ENCODE results near the gene USP2.

USP2 gene

GRCh38 chr11:119314726-119315125 is 66.8 kb downstream of the USP2 start:
- peaks cover 39 to 45% of the 10 kb centered on the region in 2 donors for H3K36me3 ChIP-seq (ENCODE audit: control insufficient read depth in 2 of 2, insufficient read depth in 2 of 2, low read length in 2 of 2)
- peaks cover 2 to 4% of the 10 kb centered on the region in 2 donors for H3K27me3 ChIP-seq (ENCODE audit: control insufficient read depth in 1 of 2, insufficient read depth in 2 of 2, low read length in 2 of 2)
- peak overlapping the region; percentile 97 for H3K27ac ChIP-seq (ENCODE audit: low read length)
- peak overlapping the region; percentile 67 to 86 for H3K4me3 ChIP-seq (ENCODE audit: low read length in 2 of 2)
- no peaks in the 10 kb centered on the region for H3K9me3 ChIP-seq (ENCODE audit: control insufficient read depth in 2 of 2, low read length in 2 of 2)
- peak overlapping the region; percentile 95 to 96 for H3K9ac ChIP-seq (ENCODE audit: low read length in 2 of 2)
- H3K4me1 ChIP-seq (ENCODE audit: control insufficient read depth, insufficient read depth, low read length) = peaks cover 67% of the 10 kb centered on the region

DNA sequence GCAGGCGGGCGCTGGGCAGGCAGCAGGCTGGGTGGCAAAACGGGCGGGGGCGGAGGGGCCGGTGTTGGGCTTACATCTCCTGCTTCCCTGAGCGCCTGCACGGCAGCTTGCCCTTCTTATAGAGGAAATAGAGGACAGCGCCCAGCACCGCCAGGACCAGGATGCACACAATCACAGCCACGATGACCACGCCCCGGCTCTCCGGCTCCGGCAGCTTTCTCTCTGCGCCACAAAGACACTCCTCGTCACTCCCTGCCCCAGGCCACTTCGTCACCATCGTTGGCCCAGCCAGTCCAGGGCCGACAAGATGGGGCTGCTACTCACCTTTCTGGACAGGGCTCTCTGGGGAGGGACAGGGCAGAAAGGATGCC is 70.8 kb downstream of the USP2 start:
- Histone ChIP-seq H3K27me3 (ENCODE audit: control insufficient read depth in 1 of 2, insufficient read depth in 2 of 2, low read length in 2 of 2) (peaks cover 2 to 4% of the 10 kb centered on the region in 2 donors), H3K27ac (ENCODE audit: low read length) (peak overlapping the region; percentile 67), H3K9ac (ENCODE audit: low read length in 2 of 2) (no peak overlapping the region), H3K36me3 (ENCODE audit: control insufficient read depth in 2 of 2, insufficient read depth in 2 of 2, low read length in 2 of 2) (peaks cover 52 to 62% of the 10 kb centered on the region in 2 donors), H3K4me1 (ENCODE audit: control insufficient read depth, insufficient read depth, low read length) (peaks cover 63% of the 10 kb centered on the region), H3K9me3 (ENCODE audit: control insufficient read depth in 2 of 2, low read length in 2 of 2) (no peaks in the 10 kb centered on the region), H3K4me3 (ENCODE audit: low read length in 2 of 2) (no peak overlapping the region)

DNA sequence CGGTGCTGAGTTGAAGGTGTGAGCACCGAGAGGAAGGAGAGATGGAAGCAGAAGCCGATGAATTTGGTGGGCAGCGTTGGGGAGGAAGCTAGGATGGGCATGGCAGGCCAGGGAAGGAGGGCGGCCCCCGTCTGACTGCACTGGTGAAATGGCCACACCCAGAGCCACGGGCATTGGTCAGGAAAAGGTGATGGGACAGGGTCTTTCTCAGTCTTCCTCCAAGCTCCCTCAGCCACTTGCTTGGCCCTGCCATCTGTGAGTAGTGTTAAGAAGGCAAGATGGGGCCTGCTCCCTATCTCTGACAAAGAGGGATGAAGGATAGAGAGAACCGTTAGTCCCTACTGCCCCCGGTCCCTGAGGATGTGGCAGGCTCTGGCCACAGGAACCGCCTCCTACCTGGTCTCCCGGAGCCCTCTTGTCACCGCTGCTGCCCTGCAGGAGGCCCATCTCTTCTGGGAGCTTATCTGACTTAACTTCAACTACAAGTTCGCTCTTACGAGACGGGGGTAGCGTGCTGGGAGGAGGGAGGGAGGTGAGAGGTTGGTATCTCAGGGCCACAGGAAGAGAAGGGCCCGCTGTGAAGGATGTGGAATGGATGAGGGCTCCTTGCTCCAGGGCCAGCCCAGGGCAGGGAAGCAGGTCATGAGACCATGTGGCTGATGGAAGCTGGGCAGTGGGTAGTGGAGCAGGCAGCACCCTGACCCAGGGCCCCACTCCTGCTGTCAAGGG is 71.4 kb downstream of the USP2 start:
- peak overlapping the region; percentile 67 for H3K27ac ChIP-seq (ENCODE audit: low read length)
- H3K4me3 ChIP-seq (ENCODE audit: low read length in 2 of 2) = no peak overlapping the region
- H3K36me3 ChIP-seq (ENCODE audit: control insufficient read depth in 2 of 2, insufficient read depth in 2 of 2, low read length in 2 of 2) = peaks cover 54 to 62% of the 10 kb centered on the region in 2 donors
- H3K9me3 ChIP-seq (ENCODE audit: control insufficient read depth in 2 of 2, low read length in 2 of 2) = no peaks in the 10 kb centered on the region
- peaks cover 63% of the 10 kb centered on the region for H3K4me1 ChIP-seq (ENCODE audit: control insufficient read depth, insufficient read depth, low read length)
- peaks cover 0 to 2% of the 10 kb centered on the region in 2 donors for H3K27me3 ChIP-seq (ENCODE audit: control insufficient read depth in 1 of 2, insufficient read depth in 2 of 2, low read length in 2 of 2)
- no peak overlapping the region for H3K9ac ChIP-seq (ENCODE audit: low read length in 2 of 2)

DNA sequence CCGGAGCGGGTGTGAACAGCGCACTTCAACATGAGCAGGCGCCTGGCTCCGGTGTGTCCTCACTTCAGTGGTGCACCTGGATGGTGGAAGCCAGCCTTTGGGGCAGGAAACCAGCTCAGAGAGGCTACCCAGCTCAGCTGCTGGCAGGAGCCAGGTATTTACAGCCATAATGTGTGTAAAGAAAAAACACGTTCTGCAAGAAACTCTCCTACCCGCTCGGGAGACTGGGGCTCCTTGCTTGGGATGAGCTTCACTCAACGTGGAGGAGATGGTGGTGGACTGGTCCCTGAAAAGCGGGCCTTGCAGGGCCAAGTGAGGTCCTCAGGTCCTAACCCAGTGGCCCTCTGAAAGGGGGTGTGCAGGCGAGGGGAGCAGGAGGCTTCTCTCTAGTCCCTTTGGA is 72.1 kb downstream of the USP2 start:
- Histone ChIP-seq H3K4me3 (ENCODE audit: low read length in 2 of 2) (no peak overlapping the region), H3K9me3 (ENCODE audit: control insufficient read depth in 2 of 2, low read length in 2 of 2) (no peaks in the 10 kb centered on the region), H3K36me3 (ENCODE audit: control insufficient read depth in 2 of 2, insufficient read depth in 2 of 2, low read length in 2 of 2) (peaks cover 53 to 59% of the 10 kb centered on the region in 2 donors), H3K9ac (ENCODE audit: low read length in 2 of 2) (no peak overlapping the region), H3K4me1 (ENCODE audit: control insufficient read depth, insufficient read depth, low read length) (peaks cover 56% of the 10 kb centered on the region), H3K27me3 (ENCODE audit: control insufficient read depth in 1 of 2, insufficient read depth in 2 of 2, low read length in 2 of 2) (no peaks in the 10 kb centered on the region), H3K27ac (ENCODE audit: low read length) (no peak overlapping the region)

GRCh38 chr11:119307974-119308373 is 73.5 kb downstream of the USP2 start:
- H3K9ac ChIP-seq (ENCODE audit: low read length in 2 of 2) = no peak overlapping the region
- H3K27me3 ChIP-seq (ENCODE audit: control insufficient read depth in 1 of 2, insufficient read depth in 2 of 2, low read length in 2 of 2) = no peaks in the 10 kb centered on the region
- peaks cover 48% of the 10 kb centered on the region for H3K4me1 ChIP-seq (ENCODE audit: control insufficient read depth, insufficient read depth, low read length)
- no peak overlapping the region for H3K4me3 ChIP-seq (ENCODE audit: low read length in 2 of 2)
- peaks cover 55% of the 10 kb centered on the region in 2 donors for H3K36me3 ChIP-seq (ENCODE audit: control insufficient read depth in 2 of 2, insufficient read depth in 2 of 2, low read length in 2 of 2)
- H3K27ac ChIP-seq (ENCODE audit: low read length) = peak overlapping the region; percentile 49
- H3K9me3 ChIP-seq (ENCODE audit: control insufficient read depth in 2 of 2, low read length in 2 of 2) = no peaks in the 10 kb centered on the region

DNA sequence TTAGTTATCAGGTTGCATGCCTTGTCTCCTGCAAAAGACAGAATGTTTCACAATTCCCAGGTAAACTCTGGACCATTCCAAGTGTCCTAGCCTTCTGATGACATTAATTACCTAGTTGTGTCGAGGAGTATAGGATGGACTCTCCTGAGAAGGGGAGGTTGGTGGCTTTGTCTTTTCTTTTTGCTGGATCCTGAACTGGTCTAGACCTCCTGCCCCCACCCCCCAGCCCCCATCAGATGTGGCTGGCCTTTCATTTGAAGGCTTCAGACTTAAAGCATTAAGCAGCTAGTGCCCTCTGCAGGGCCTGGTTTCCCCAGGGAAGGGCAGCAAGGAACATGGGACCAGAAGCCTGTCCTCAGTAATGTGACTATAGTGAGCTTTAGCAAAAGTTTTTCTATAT is 74.3 kb downstream of the USP2 start:
- Histone ChIP-seq H3K27me3 (ENCODE audit: control insufficient read depth in 1 of 2, insufficient read depth in 2 of 2, low read length in 2 of 2) (no peaks in the 10 kb centered on the region), H3K9ac (ENCODE audit: low read length in 2 of 2) (peak overlapping the region in 1 of 2 donors; percentile 29), H3K36me3 (ENCODE audit: control insufficient read depth in 2 of 2, insufficient read depth in 2 of 2, low read length in 2 of 2) (peaks cover 51 to 52% of the 10 kb centered on the region in 2 donors), H3K9me3 (ENCODE audit: control insufficient read depth in 2 of 2, low read length in 2 of 2) (no peaks in the 10 kb centered on the region), H3K4me1 (ENCODE audit: control insufficient read depth, insufficient read depth, low read length) (peaks cover 42% of the 10 kb centered on the region), H3K27ac (ENCODE audit: low read length) (peak overlapping the region; percentile 73), H3K4me3 (ENCODE audit: low read length in 2 of 2) (no peak overlapping the region)

DNA sequence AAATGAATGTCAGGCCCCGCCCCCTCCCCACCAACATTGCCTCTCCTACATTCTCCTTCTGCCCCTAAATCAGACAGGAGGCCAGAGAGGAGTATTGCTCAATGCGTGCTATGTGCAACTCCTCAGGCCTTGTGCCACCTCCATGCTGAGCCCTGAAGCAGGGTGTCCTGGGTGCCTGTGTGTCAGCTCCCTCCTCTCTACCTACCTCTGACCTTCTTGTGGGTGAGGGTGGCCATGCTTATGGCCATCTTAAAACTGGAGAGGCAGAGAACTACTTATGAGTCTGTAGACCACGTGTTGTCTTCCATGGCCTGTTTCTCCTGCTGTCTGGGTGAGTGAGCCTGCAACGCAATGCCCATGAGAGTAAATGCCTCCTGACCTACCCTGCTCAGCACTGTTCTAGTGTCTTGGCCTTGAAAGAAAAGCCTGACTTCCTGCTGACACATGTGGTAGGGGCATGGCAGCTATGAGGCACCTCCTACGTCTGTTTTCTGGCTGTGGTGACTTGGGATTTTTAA is 75.1 kb downstream of the USP2 start:
- Histone ChIP-seq H3K9ac (ENCODE audit: low read length in 2 of 2) (peak overlapping the region in 1 of 2 donors; percentile 5), H3K4me1 (ENCODE audit: control insufficient read depth, insufficient read depth, low read length) (peaks cover 39% of the 10 kb centered on the region), H3K36me3 (ENCODE audit: control insufficient read depth in 2 of 2, insufficient read depth in 2 of 2, low read length in 2 of 2) (peaks cover 46% of the 10 kb centered on the region in 2 donors), H3K27me3 (ENCODE audit: control insufficient read depth in 1 of 2, insufficient read depth in 2 of 2, low read length in 2 of 2) (no peaks in the 10 kb centered on the region), H3K4me3 (ENCODE audit: low read length in 2 of 2) (no peak overlapping the region), H3K9me3 (ENCODE audit: control insufficient read depth in 2 of 2, low read length in 2 of 2) (no peaks in the 10 kb centered on the region), H3K27ac (ENCODE audit: low read length) (peak overlapping the region; percentile 73)

DNA sequence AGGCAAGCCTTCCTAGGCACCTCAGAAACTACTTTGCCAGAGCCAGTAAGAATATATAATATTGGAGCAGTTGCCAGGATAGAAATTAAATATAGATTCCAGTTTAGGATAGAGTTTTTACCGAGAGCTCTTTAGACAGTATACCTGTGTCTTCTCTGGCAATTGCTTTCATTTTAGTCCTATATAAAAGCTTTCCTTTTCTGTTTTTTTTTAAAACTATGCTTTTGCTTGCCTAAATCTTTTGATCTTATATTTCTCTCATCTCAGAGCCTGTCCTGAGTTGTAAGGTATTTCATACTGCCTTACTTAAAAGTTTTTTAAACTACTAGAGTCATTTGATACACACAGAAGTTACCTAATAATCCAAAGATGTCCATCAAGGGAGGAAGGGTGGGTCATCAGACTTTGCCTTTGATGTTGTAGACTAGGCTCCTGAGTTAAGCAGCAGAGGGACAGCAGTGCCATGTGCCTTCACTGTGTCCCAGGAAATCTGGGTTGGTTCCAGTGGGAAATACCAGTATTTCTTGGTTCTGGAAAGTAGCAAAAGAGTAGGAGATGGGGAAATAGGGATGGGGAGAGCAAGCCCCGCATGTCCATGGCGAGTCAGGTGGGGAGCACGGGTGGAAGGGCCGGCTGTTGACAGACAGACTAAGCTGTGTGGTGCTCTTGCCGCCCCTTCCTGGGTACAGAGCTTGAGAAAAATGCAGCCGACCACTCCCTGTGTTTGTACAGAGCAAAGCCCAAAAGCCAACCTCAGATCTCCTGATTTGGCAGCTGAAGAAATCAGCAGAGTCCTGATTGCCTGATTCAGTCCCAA is 75.7 kb downstream of the USP2 start:
- H3K4me3 ChIP-seq (ENCODE audit: low read length in 2 of 2) = no peak overlapping the region
- H3K27me3 ChIP-seq (ENCODE audit: control insufficient read depth in 1 of 2, insufficient read depth in 2 of 2, low read length in 2 of 2) = no peaks in the 10 kb centered on the region
- peaks cover 39% of the 10 kb centered on the region for H3K4me1 ChIP-seq (ENCODE audit: control insufficient read depth, insufficient read depth, low read length)
- H3K9ac ChIP-seq (ENCODE audit: low read length in 2 of 2) = peak overlapping the region in 1 of 2 donors; percentile 5
- H3K9me3 ChIP-seq (ENCODE audit: control insufficient read depth in 2 of 2, low read length in 2 of 2) = no peaks in the 10 kb centered on the region
- peak overlapping the region; percentile 73 for H3K27ac ChIP-seq (ENCODE audit: low read length)
- peaks cover 39 to 40% of the 10 kb centered on the region in 2 donors for H3K36me3 ChIP-seq (ENCODE audit: control insufficient read depth in 2 of 2, insufficient read depth in 2 of 2, low read length in 2 of 2)

Data from stomach smooth muscle (tissue), 2 donors.